ENCODE results near the gene EDNRB.
A peak's percentile ranks its signal among the peaks of the same experiment; 100 is the strongest.
"Not testable (repeated sequence)": the region's sequence is repeated elsewhere in the genome, so short reads cannot be mapped to it uniquely, and the experiment has no call there.

EDNRB gene

DNA sequence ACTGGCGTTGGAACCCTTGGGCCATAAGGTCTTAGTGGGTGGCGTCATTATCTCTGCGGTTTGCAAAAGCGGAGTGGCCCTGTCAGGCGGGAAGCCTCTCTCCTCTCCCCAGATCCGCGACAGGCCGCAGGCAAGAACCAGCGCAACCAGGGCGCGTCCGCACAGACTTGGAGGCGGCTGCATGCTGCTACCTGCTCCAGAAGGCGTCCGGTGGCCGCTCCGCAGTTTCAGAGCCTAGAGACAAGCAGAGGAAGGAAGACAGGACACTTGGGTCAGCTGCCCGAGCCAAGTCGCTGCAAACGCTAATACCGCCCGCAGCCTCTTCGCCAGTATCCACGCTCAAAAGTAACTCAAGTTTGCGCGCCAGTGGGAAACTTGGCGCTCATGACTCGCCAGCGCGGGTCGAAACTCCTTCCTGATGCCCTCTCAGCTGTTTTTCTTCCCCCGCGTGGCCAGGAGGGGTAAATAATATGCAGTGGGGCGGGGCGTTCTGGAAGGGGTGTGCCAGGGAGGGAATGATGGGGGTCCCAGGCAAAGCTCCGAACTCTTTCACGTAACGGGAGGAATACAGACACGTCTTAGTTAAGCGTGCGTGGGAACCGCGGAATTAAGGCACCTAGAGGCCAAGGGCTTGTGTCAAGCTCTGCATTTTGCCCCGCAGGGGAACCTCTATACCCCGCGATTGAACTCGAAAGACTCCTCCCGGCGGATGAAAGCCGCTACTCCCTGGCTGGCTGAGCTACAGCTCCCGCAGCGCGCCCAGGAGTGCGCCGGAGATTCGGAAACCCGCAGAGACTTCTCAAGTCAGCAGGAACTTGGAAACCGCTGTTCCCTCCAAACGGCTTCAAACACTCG, at the start of gene EDNRB:
Gene EDNRB (minus strand): TSS at position 441 of the 855 bp plus-strand sequence. CDS start 258 bp downstream, at position 183.
- DNase-seq (peak; percentile 8), ATAC-seq (peak; percentile 22)
- Mint-ChIP-seq H3K27me3 (peaks cover 31% of the 10 kb centered on the region), H3K9me3 (no peaks in the 10 kb centered on the region), H3K36me3 (ENCODE audit: low read depth) (no peaks in the 10 kb centered on the region), H3K4me3 (no peak within 1 kb of the TSS), H3K27ac (no peak within 1 kb of the TSS), H3K4me1 (no peaks in the 10 kb centered on the region)

DNA sequence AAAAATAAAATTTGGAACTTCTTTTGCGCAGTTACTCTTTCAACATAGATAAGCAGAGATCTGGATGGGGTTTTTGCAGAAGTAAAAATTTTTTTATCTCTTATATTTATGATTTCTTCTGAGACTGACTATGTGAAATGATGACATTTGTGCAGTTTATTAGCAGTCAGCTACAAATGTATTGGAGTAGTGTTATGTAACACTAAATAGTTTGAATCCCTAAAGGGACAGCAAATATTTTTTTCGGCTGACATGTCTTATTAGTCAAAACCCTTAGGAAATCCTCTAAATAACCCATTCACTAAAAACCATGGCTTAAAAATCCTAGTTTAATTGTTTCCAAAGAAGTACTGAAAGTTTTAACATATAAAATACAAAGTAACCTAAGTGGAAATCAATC, 48.0 kb upstream of the EDNRB start:
- H3K27me3 Mint-ChIP-seq = no peaks in the 10 kb centered on the region
- H3K4me3 Mint-ChIP-seq = no peak overlapping the region
- DNase-seq (no peak), ATAC-seq (no peak)
- H3K9me3 Mint-ChIP-seq = peaks cover under 1% of the 10 kb centered on the region
- no peak overlapping the region for H3K27ac Mint-ChIP-seq
- H3K36me3 Mint-ChIP-seq (ENCODE audit: low read depth) = no peaks in the 10 kb centered on the region
- H3K4me1 Mint-ChIP-seq = no peaks in the 10 kb centered on the region

- H3K9me3 Mint-ChIP-seq = no peaks in the 10 kb centered on the region
- no peak overlapping the region for H3K27ac Mint-ChIP-seq
- no peak overlapping the region for H3K4me3 Mint-ChIP-seq
- ATAC-seq (no peak), DNase-seq (no peak)
- no peaks in the 10 kb centered on the region for H3K36me3 Mint-ChIP-seq (ENCODE audit: low read depth)
- H3K27me3 Mint-ChIP-seq = peaks cover 2% of the 10 kb centered on the region
- H3K4me1 Mint-ChIP-seq = no peaks in the 10 kb centered on the region
These were observed 34.1 kb upstream of the EDNRB start for GRCh38 chr13:77952737-77953136.

DNA sequence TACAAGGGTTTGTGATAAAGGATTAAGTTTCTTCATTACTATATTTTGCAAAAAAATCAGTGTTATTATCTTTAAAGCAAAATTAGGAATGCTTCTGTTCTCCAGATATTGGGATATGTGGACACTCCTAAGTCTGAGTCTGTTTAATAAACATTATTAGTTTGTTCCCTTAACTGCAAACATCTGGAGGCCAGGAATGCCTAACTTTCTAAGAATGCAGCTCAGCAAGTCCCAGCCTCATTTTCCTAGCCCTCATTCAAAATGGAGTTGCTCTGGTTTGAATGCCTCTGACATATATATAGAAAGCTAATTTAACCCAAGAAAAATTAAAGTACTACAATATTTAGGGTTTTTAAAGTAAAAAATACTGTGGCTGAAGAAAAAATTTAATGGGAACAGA, 33.6 kb upstream of the EDNRB start:
- no peak for ATAC-seq
- Mint-ChIP-seq H3K4me1 (no peaks in the 10 kb centered on the region), H3K4me3 (no peak overlapping the region), H3K36me3 (ENCODE audit: low read depth) (no peaks in the 10 kb centered on the region), H3K27ac (no peak overlapping the region), H3K27me3 (no peaks in the 10 kb centered on the region), H3K9me3 (no peaks in the 10 kb centered on the region)
- DNase-seq = no peak

GRCh38 chr13:77946522-77946921, 27.9 kb upstream of the EDNRB start:
- ATAC-seq (no peak), DNase-seq (no peak)
- Mint-ChIP-seq H3K36me3 (ENCODE audit: low read depth) (no peaks in the 10 kb centered on the region), H3K27ac (no peak overlapping the region), H3K27me3 (peaks cover 3% of the 10 kb centered on the region), H3K4me1 (no peaks in the 10 kb centered on the region), H3K4me3 (no peak overlapping the region), H3K9me3 (no peaks in the 10 kb centered on the region)

GRCh38 chr13:77935063-77935462, 16.4 kb upstream of the EDNRB start:
- H3K27me3 Mint-ChIP-seq; DNase-seq; H3K9me3 Mint-ChIP-seq; ATAC-seq; H3K27ac Mint-ChIP-seq; H3K4me1 Mint-ChIP-seq; H3K36me3 Mint-ChIP-seq (ENCODE audit: low read depth); H3K4me3 Mint-ChIP-seq: not testable (repeated sequence)

DNA sequence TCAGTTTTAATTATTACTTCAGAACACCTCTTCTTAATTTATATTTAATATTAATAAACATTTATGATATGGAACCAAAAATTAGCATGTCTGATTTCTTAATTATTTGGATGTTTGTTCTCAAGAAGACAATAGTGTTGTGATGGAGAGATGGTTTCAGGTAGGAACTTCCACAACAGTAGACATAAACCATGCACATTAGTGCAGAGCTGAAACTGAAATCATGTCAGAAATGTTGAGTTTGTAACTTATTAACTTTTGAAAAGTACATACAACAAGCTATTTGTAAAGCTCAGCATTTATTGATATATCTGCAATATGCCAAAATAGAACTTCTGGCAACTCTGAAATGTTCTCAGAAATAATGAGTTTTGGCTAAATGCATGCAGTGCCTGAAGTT, 11.8 kb upstream of the EDNRB start:
- no peaks in the 10 kb centered on the region for H3K36me3 Mint-ChIP-seq (ENCODE audit: low read depth)
- DNase-seq = no peak
- H3K27ac Mint-ChIP-seq = no peak overlapping the region
- H3K27me3 Mint-ChIP-seq = peaks cover 13% of the 10 kb centered on the region
- H3K9me3 Mint-ChIP-seq = no peaks in the 10 kb centered on the region
- no peak overlapping the region for H3K4me3 Mint-ChIP-seq
- ATAC-seq = no peak
- peaks cover 10% of the 10 kb centered on the region for H3K4me1 Mint-ChIP-seq

DNA sequence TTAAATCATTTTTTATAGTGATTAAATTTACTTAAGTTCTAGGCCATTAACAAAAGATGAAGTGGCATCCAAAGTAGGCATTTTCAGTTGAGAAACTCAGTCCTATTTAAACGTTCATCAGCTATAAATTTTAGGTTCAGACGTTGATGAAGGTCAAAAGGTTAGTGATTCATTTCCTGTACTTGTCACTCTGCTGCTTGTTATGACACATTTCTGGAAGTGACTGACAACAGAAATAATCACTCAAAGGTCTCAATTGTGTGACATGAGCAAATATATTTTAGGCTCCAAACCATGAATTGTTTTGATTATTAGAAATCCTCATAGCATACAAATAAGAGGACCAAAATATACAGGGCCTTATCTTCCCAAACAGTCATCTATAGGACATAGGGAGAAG, 10.3 kb upstream of the EDNRB start:
- H3K9me3 Mint-ChIP-seq = no peaks in the 10 kb centered on the region
- H3K27ac Mint-ChIP-seq = no peak overlapping the region
- DNase-seq (no peak), ATAC-seq (peak; percentile 69)
- peaks cover 10% of the 10 kb centered on the region for H3K4me1 Mint-ChIP-seq
- no peaks in the 10 kb centered on the region for H3K36me3 Mint-ChIP-seq (ENCODE audit: low read depth)
- H3K4me3 Mint-ChIP-seq = no peak overlapping the region
- H3K27me3 Mint-ChIP-seq = peaks cover 20% of the 10 kb centered on the region

- ATAC-seq = no peak
These were observed 7.0 kb upstream of the EDNRB start for GRCh38 chr13:77925616-77926015.

DNA sequence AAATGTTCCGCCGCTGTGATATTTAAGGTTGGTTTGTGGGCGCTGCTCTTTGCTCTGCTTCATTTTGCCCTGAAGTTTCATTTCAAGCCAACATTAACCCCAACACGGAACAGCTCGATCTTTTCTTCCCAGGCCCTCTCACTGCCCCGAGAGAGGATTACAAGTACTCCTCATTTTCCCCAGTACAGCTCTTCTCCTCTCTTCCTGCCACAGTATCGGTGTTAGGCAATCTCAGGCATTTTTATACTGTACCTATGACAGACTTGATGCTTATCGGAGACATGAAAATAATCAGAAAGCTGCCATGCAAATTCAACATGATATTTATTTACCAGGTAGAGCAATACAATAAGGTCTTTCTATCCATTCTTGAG, 1.3 kb upstream of the EDNRB start:
- H3K4me3 Mint-ChIP-seq = no peak overlapping the region
- H3K9me3 Mint-ChIP-seq = no peaks in the 10 kb centered on the region
- DNase-seq (no peak), ATAC-seq (no peak)
- H3K4me1 Mint-ChIP-seq = no peaks in the 10 kb centered on the region
- H3K27me3 Mint-ChIP-seq = peaks cover 38% of the 10 kb centered on the region
- no peak overlapping the region for H3K27ac Mint-ChIP-seq
- no peaks in the 10 kb centered on the region for H3K36me3 Mint-ChIP-seq (ENCODE audit: low read depth)

More at GRCh38 chr13:77925616-77926015, 7.0 kb upstream of the EDNRB start:
- no peaks in the 10 kb centered on the region for H3K9me3 Mint-ChIP-seq
- no peak for DNase-seq
- peaks cover 34% of the 10 kb centered on the region for H3K27me3 Mint-ChIP-seq
- H3K27ac Mint-ChIP-seq = no peak overlapping the region
- no peaks in the 10 kb centered on the region for H3K36me3 Mint-ChIP-seq (ENCODE audit: low read depth)
- peaks cover 10% of the 10 kb centered on the region for H3K4me1 Mint-ChIP-seq
- H3K4me3 Mint-ChIP-seq = no peak overlapping the region

GRCh38 chr13:77919246-77919920, 752 bp upstream of the EDNRB start:
- DNase-seq (no peak), ATAC-seq (peak; percentile 57)
- Mint-ChIP-seq H3K9me3 (no peaks in the 10 kb centered on the region), H3K27me3 (peaks cover 33% of the 10 kb centered on the region), H3K36me3 (ENCODE audit: low read depth) (no peaks in the 10 kb centered on the region), H3K4me3 (no peak overlapping the region), H3K27ac (no peak overlapping the region), H3K4me1 (no peaks in the 10 kb centered on the region)

DNA sequence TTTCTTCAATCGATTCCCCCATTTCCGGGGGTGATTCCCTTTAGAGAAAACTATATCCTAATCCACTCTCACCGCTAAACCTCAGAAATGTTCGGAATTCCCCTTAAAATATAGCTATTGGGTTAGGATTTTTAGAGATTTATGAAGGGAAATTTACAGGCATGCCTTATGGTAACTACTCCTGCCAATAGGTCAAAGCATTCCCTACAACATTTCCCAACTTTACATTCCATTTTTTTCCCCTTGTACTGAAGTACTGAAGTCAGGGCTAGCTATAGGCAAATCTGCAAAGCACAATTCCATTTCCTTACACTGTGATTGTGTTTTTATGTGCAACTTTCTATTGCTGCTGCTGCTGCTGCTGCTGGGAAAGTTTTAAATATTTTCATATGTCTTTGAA, 2.1 kb downstream of the EDNRB start:
- Mint-ChIP-seq H3K4me1 (no peaks in the 10 kb centered on the region), H3K9me3 (no peaks in the 10 kb centered on the region)
- no peak for DNase-seq

GRCh38 chr13:77915686-77916085, 2.9 kb downstream of the EDNRB start:
- Mint-ChIP-seq H3K9me3 (no peaks in the 10 kb centered on the region), H3K4me1 (no peaks in the 10 kb centered on the region), H3K36me3 (ENCODE audit: low read depth) (no peaks in the 10 kb centered on the region), H3K27me3 (peaks cover 19% of the 10 kb centered on the region), H3K27ac (no peak overlapping the region), H3K4me3 (no peak overlapping the region)
- ATAC-seq (no peak), DNase-seq (no peak)

More for the DNA sequence above, 2.1 kb downstream of the EDNRB start:
- Mint-ChIP-seq H3K27ac (no peak overlapping the region), H3K27me3 (peaks cover 21% of the 10 kb centered on the region), H3K36me3 (ENCODE audit: low read depth) (no peaks in the 10 kb centered on the region), H3K4me3 (no peak overlapping the region)
- no peak for ATAC-seq

DNA sequence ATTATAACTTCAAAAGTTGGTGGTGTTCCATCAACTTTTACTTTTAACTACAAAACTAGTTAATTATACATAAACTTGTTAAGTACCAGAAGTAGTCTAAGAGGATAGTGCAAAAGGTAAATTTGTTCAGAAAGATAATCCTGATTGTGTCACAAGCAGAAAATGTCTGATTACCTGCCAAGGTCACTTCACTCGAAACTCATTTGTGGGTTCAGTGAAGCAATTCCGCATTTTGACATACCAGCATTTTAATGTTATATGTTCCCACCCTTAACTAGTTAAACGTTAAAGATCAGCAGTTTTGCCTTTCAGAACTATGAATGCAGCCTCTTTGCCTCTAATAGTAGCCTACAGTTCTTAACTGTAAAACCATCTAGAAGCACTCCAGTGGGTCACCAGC, 5.6 kb downstream of the EDNRB start:
- H3K27ac Mint-ChIP-seq = no peak overlapping the region
- H3K36me3 Mint-ChIP-seq (ENCODE audit: low read depth) = no peaks in the 10 kb centered on the region
- no peak for ATAC-seq
- no peak overlapping the region for H3K4me3 Mint-ChIP-seq
- peaks cover 9% of the 10 kb centered on the region for H3K27me3 Mint-ChIP-seq
- no peaks in the 10 kb centered on the region for H3K9me3 Mint-ChIP-seq
- no peaks in the 10 kb centered on the region for H3K4me1 Mint-ChIP-seq
- no peak for DNase-seq

DNA sequence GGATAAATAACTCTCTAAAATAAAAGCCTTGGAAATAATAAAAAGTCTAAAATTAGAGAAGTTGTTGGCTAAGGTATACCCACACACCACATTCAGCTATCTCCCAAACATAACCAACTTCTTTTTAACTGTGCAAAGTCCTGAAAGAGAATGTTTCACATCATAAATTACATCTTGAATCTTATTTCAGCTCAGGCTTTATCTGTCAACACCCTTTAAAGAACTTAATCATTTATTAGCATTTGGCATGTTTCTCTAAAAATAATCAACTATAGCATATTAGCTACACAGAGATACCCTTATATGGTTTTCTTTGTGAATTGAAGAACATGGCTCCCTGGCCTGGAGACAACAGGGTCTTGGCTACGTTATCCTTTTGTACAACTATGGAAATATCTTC, 6.9 kb downstream of the EDNRB start:
- no peaks in the 10 kb centered on the region for H3K4me1 Mint-ChIP-seq
- no peaks in the 10 kb centered on the region for H3K27me3 Mint-ChIP-seq
- no peak overlapping the region for H3K4me3 Mint-ChIP-seq
- H3K36me3 Mint-ChIP-seq (ENCODE audit: low read depth) = no peaks in the 10 kb centered on the region
- no peak for ATAC-seq
- no peak for DNase-seq
- no peak overlapping the region for H3K27ac Mint-ChIP-seq
- no peaks in the 10 kb centered on the region for H3K9me3 Mint-ChIP-seq
